ENCODE results near the gene MYO5B.

MYO5B gene

GRCh38 chr18:49961271-49961670 lies 233.7 kb downstream of the MYO5B start:
- DNase-seq: no peak

GRCh38 chr18:49960376-49960775 lies 234.6 kb downstream of the MYO5B start:
- DNase-seq: no peak

DNA sequence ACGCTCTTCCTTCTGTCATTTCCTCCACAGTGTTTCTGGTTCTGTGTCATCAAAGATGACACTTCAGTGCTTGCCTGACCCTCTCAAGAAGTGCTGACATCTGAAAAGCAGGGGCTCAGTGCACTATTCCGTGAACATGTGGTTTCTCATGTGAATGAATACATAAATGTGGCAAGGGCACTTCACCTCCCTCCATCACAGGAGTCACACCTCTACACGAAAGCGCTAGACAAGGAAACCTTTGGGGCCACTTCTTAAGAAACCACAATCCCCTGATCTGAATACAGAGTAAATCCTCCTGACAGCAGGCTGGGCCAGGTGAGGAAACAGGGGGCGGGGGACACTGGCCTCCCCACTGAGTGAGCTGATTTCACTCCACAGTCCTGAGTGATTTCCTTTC lies 235.8 kb downstream of the MYO5B start:
- DNase-seq: no peak

DNA sequence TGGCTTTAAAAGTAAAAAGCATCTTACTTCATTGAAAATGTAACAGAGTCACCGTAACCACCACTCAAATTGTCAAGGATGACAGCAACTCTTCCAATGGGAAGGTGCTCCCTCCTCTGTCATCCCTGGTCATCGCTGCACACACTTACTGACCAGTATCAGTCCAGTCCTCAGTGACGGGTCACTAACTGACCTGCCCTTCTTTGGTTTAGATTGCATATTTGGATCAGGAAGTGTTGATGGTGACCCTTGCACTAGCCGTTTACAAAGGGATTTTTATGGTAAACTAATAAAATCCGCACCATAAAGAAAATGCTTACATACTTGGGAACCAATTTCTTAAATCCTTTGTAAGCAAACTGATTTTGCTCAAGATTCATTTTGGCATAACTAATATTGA lies 239.7 kb downstream of the MYO5B start:
- no peak for DNase-seq

- DNase-seq: no peak
These were observed 241.6 kb downstream of the MYO5B start for GRCh38 chr18:49953391-49953790.

DNA sequence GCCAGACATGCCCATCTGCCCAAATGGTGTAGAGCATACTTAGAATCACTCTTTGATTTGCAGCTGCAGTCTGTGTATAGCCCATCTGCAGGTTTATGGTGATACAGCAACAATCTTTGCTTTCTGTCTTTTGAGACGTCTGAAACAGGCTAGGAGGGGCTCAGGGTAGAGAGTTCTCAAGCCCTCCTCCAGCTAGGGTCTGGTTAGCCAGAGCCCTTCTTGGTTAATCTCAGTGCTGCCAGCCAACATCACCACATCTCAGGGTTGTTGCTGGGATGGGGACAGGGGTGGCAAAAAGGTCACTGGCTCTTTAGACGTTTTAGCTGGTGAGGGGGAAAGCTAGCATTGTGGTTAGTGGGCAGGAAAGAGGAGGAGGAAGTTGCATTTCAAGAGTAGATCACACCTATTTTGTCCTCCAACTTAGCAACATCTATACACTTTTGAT lies 245.0 kb downstream of the MYO5B start:
- no peak for DNase-seq

- DNase-seq: no peak
These were observed 246.0 kb downstream of the MYO5B start for GRCh38 chr18:49948975-49949374.

DNA sequence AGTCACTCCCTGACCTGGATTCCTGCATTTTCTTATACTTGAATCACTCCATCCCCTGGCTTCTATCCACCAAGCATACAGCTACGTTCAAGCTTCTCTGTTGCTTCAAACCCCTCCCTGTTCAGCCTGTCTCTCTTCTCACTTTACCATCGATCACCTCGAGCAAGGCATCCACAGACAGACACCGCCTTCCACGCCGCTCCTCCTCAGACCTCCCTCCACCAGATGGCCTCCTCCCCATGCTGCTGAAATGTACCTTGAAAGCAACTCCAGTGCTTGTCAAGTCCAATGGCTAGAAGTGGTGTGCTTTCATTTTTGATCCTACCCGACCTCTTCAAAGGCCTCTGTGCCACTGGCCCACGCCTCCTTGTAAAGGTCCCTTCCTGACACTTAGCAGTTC lies 250.3 kb downstream of the MYO5B start:
- no peak for DNase-seq

DNA sequence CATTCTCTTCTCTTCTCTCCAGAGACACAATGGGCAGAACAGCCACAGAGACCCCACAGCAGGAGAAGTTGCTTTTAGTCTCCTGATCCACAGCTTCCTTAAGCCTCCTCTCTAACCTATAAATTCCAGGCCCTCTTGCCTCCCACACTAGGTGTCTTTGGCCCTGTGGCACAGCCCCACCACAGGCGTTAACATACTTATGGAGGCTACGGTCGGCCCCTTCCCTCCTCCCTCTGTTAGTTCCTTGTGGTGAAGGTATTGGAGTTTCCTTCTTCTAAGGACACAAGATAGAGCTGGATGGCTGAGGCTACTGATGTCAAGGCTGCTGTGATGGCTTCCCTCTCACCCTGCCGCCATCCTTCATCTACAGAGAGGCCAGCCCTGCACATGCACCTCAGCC lies 258.1 kb downstream of the MYO5B start:
- DNase-seq: no peak

GRCh38 chr18:49935215-49935614 lies 259.7 kb downstream of the MYO5B start:
- DNase-seq: no peak

DNA sequence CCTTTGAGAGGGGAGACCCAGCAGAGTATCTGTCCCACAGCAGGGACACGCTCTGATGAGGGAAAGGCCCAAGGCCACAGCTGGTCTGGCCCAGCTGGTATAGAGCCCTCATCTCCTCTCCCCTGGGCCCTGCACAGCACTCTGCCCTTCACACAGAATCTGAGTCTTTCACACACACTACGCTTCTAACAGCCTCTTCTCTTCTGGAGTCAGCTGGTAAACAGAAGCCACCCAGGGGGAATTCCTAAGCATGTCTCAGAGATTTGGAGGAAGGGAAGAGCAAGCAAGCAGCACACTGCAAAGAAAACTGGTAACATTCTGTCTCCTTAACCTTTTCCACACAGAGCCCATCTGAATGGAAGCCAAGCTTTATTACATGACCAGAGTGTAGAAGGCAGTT lies 260.5 kb downstream of the MYO5B start:
- DNase-seq: no peak

DNA sequence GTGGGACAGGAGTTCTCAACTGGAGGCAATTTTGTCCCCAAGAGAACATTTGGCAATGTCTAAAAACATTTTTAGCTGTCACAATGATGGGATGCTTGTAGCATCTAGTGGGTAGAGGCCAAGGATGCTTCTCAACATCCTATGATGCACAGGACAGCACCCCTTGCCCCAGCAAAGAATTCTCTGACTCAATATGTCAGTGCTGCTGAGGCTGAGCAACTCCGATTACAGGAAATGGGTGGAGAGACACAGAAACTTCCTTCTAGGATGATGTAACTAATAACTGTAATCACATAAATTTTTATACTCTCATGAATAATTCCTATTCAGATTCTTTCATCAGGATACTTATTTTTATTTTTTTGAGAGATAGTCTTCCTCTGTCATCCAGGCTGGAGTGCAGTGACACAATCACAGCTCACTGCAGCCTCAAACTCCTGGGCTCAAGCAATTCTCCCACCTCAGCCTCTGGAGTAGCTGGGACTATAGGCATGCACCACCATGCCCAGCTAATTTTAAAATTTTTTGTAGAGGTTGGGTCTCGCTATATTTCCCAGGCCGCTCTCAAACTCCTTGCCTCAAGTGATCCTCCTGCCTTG lies 261.3 kb downstream of the MYO5B start:
- DNase-seq: no peak

DNA sequence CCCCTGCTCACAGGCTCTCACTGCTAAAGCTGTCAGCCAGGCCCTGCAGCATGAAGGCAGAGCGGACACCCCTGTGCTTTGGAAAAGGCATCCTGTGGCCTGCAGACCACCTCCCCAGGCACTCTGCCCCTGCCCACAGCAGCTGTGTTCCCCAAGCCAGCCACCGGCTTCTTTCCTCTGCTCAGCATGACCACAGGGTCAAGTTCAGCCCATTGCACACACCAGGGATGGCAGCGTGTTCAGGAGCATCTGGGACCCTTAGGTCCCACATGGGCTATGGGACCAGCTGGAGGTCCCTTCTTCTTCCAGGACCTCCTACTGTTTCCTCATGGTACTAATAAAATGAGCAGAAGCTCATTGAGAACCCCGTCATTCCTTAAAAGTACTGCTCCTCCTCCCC lies 263.2 kb downstream of the MYO5B start:
- no peak for DNase-seq

DNA sequence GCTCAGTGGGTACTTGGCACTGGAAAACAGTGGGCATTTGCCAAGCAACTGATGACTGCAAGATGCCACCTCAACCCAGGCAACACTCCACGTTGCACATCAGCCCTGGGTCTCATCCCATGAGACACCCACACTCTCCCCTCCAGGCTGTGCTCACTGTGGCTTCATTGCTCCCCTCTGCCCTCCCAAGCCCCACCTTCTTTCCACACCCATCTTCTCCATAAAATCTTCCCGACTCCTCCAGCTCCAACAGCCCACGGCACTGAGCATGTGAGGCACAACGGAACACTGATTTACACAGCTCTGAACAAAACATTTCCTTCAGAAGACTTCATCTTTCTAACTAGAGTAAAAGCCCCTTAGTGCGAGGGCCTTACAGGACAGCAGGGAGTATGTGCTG lies 263.8 kb downstream of the MYO5B start:
- no peak for DNase-seq

DNA sequence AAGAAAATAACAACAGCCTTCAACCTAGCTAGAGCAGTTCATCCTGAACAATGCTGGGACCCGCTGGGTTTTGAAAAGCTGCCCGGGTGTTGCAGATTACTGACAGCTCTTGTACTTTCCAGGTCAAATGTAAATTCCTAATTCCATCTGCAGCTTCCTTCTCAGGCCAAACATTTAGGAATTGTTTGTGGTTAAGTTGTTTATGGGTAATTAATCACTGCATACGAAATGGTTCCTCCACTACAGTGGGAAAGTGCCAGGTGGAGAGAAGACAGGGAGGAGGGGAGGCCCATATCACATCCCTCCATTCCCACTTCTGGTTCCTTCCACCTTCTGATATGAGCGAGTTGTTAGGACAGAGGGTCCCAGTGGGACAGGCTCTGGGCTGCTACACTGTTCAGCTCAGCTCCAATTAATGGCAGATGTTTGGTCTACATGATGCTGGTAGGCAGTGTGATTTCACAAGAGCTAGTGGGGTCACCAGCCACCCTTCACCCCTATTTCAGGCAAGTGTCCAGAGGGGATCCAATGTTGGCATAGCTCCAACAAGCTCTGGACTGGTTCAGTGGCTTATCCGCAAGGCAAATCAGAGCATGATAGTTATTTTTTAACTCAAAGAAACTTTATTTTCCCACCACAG lies 268.7 kb downstream of the MYO5B start:
- no peak for DNase-seq

GRCh38 chr18:49924293-49924983 lies 270.5 kb downstream of the MYO5B start:
- no peak for DNase-seq

DNA sequence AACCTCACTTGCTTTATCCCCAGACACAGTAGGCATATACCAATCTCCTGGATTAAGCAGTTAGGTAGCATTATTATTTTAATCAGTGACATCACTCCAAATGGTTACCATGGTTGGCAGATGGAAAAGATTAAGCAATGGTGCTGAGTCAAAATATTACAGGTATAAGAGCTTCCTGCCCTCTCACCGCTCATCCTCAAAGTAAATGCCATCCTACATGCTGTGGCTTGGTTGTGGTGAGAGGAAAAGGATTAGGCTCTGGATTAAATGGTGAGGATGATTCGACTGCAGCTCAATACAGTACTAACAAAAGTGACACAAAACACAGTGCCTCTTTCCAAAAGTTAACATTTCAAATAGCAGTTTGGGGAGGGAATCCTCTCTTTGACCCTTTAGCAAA lies 272.7 kb downstream of the MYO5B start:
- DNase-seq: no peak

DNA sequence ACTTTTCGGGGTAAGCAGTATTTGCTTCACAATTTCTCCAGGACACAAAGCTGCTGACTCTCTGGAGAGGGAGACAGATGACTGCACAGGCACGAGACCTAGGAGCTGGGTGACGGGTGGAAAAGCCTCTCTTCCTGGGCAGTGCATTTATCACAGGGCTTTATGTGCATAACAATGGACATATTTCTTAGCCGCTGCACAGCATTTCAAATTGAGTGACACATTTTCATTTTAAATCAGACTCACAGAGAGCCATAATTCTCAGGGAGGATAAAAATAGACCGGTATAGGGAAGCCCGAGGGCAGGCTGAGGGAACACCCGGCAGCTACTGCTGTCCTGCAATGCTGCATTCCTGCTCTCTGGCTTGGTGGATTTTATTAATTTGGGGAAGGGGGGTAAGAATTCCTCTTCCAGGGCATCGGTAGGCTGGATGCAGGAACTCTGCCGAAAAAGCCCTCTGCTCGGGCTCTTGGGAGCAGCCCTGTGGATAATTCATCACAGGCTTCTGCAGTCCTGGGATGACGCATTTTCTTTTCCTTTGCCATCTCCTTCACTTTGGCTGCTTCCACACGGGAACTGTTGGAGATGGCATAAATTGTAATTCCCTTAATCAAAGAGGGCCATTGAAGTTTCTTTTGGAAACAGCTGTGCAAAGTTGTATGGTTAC lies 273.5 kb downstream of the MYO5B start:
- no peak for DNase-seq

DNA sequence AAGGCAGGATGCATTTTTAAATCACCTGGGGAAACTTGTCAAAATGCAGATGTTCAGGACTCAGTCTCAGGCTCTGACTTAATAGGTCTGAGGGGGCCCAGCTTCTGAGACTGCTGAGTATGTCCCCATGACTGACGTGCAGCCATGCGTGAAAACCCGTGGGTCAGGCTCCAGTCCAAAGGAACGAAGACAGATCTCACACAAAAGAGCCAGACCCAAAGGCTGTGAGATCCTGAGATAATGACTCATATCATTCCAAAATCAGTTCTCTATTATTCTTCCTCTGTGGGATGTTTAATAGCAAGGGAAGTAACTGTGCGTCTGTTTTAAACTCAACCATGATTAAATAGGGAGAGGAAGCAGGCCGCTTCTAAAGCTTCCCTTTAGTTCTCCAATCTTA lies 274.2 kb downstream of the MYO5B start:
- no peak for DNase-seq

DNA sequence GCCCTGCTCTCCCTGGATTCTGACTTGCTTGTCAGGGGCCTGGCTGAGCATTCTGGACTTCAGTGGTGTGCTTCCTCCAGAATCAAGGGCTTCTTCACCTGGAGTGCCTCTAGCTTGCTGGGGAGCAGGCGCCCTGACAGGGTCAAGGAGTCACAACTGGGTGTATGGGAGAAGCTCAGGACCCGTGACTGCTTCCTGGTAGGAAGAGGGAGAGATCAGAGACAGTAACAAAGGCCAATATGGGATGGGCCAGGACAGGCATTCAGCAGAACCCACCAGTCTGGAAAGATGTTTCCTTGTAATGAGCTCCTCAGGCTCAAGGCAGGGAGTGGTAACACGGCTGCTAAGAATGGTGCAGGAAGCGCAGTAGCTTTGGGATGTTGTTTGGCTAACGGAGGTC lies 277.2 kb downstream of the MYO5B start:
- no peak for DNase-seq

GRCh38 chr18:49915352-49915751 lies 279.6 kb downstream of the MYO5B start:
- DNase-seq: no peak

GRCh38 chr18:49913221-49913620 lies 281.7 kb downstream of the MYO5B start:
- DNase-seq: no peak

- peak; percentile 46 for DNase-seq
These were observed 283.5 kb downstream of the MYO5B start for GRCh38 chr18:49911427-49911826.

DNA sequence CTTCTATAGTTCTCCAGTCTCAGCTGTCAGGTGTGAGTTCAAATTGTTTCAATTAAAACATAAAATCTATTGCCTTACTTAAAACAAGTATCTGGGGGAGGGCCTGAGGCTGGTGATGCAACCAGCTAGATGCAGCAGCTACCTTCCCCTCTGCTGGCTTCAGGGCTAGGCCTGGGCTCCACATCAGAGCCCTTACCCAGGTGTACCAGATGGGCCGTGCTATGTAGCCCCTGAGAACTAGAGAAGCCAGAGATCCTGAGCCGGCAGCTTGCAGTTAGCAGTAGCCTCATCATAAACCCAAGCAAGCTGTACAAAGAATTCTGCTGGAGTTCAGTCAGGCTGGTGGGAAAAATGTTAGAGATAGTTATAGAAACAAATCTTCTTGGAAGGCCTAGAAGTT lies 284.0 kb downstream of the MYO5B start:
- DNase-seq: no peak

Data from NCI-H1105 (cell line).